Activated CD8-positive, alpha-beta T cell treated with anti-CD3 and anti-CD28 coated beads for 36 hours (primary cell): ENCODE measurements around the gene PRMT6. TPM values are rescaled to one million over a fixed set of nuclear protein-coding genes. Genes with fewer than 3 reads are reported as not detected.

Experiments
- ATAC-seq: fragments of 200-7000 bp; cut with Tn5 transposase; one replicate; pipeline ENCODE4 v1.10.0; 2021; ENCODE audit warnings: mild to moderate bottlenecking, moderate library complexity
- CTCF ChIA-PET: fragments of 350-600 bp; sonication (Branson Sonifier 250); formaldehyde crosslinking; loops from one replicate; lab custom pipeline; 2021; ENCODE audit warnings: antibody characterized with exemption; lab: Charles Lee
- POLR2A ChIA-PET: fragments of 350-600 bp; sonication (Branson Sonifier 250); formaldehyde crosslinking; loops from one replicate; lab custom pipeline; 2021; ENCODE audit warnings: antibody characterized with exemption; lab: Charles Lee
- DNase-seq: peaks from one replicate; pipeline ENCODE4 v3.0.0-alpha.2; 2020
- H3K27ac Mint-ChIP-seq: one replicate; pipeline ENCODE4 v1.8.0; 2021; ENCODE audit warnings: mild to moderate bottlenecking, mixed read lengths
- H3K27me3 Mint-ChIP-seq: one replicate; pipeline ENCODE4 v1.8.0; 2021; ENCODE audit warnings: mixed read lengths
- H3K36me3 Mint-ChIP-seq: one replicate; pipeline ENCODE4 v1.8.0; 2021; ENCODE audit warnings: low read depth, mixed read lengths
- H3K4me1 Mint-ChIP-seq: one replicate; pipeline ENCODE4 v1.8.0; 2021; ENCODE audit warnings: low read depth, mixed read lengths
- H3K4me3 Mint-ChIP-seq: one replicate; pipeline ENCODE4 v1.8.0; 2021; ENCODE audit warnings: mild to moderate bottlenecking, moderate library complexity, mixed read lengths
- H3K9me3 Mint-ChIP-seq: one replicate; pipeline ENCODE4 v1.8.0; 2021; ENCODE audit warnings: mixed read lengths
- CTCF ChIP-seq: fragments of 200-600 bp; IDR thresholded peaks from one replicate; pipeline ENCODE4 v1.8.0; 2022; ENCODE audit warnings: antibody characterized with exemption, mild to moderate bottlenecking
- intact Hi-C: fragments of 100-400 bp; cut with micrococcal nuclease; formaldehyde crosslinking; loops from one replicate; pipeline ENCODE4 v1.10.0; 2022
- total RNA-seq, 2 experiments: library from RNA; stranded (reverse); gene quantifications; one replicate each; pipeline ENCODE4 v1.2.3, GENCODE V29; 2021

The PRMT6 gene
- total RNA-seq, 2 experiments from 2014 or later, result 19.4 to 20.7 TPM

- H3K27ac Mint-ChIP-seq, result no peak overlapping the region
- TF ChIP-seq CTCF, result no peak
- peaks cover 2% of the 10 kb centered on the region for H3K9me3 Mint-ChIP-seq
- ATAC-seq, result no peak
- ChIA-PET CTCF (no interaction called here), POLR2A (no interaction called here)
- intact Hi-C loops, result no loop called here
- H3K36me3 Mint-ChIP-seq, result no peaks in the 10 kb centered on the region
- no peak for DNase-seq
- H3K27me3 Mint-ChIP-seq, result peaks cover 10% of the 10 kb centered on the region
- H3K4me3 Mint-ChIP-seq, result no peak overlapping the region
- no peaks in the 10 kb centered on the region for H3K4me1 Mint-ChIP-seq
Observed at GRCh38 chr1:107095647-107096046, 39.2 kb downstream of the PRMT6 start.

DNA sequence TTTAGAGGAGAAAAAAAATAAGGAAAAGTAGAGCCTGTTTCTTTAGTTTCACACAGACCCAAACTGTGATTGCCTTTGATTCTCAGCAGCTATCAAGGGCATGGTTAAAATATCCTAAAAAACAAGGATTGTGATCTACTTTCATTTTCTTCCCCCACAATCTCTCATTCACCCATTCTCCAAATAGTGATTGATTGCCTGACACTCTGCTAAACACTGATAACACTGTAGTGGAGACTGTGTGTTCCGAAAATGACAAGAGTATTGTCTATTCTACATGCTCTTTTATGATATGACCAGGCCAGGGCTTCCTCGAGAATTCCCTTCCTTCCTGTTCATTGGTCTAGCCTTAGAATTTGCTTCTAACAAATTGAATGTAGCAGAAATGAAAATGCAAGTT lies 40.2 kb downstream of the PRMT6 start:
- CTCF ChIA-PET, result no interaction called here
- intact Hi-C loops, result no loop called here

DNA sequence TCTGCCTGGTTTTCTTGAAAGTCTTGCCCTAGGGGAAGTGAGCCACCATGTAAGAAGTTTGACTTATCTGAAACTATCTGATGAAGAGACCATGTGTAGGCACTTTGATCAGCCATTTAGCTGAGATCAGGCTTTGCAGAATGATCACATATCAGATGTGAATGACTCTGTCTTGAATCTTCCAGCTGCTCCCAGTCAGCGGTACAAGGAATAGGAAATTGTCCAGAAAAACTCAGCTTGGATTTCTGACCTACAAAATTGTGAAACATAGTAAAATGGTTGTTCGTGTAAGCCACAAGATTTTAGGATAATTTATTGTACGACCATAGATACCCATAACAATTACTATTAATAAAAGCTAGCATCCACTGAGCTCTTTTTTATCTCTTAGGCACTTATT lies 42.5 kb downstream of the PRMT6 start:
- CTCF ChIA-PET, result no interaction called here
- no peak for ATAC-seq
- Mint-ChIP-seq H3K27me3 (peaks cover 13% of the 10 kb centered on the region), H3K27ac (no peak overlapping the region), H3K36me3 (no peaks in the 10 kb centered on the region), H3K4me1 (peaks cover 5% of the 10 kb centered on the region), H3K9me3 (peaks cover 2% of the 10 kb centered on the region), H3K4me3 (no peak overlapping the region)
- POLR2A ChIA-PET, result no interaction called here
- DNase-seq, result no peak
- no peak for TF ChIP-seq CTCF
- intact Hi-C loops, result no loop called here

More for the DNA sequence above, 40.2 kb downstream of the PRMT6 start:
- H3K4me3 Mint-ChIP-seq, result no peak overlapping the region
- H3K27ac Mint-ChIP-seq, result no peak overlapping the region
- TF ChIP-seq CTCF, result no peak
- DNase-seq, result no peak
- H3K27me3 Mint-ChIP-seq, result peaks cover 14% of the 10 kb centered on the region
- POLR2A ChIA-PET, result no interaction called here
- no peak for ATAC-seq
- peaks cover 5% of the 10 kb centered on the region for H3K4me1 Mint-ChIP-seq
- H3K9me3 Mint-ChIP-seq, result peaks cover 2% of the 10 kb centered on the region
- no peaks in the 10 kb centered on the region for H3K36me3 Mint-ChIP-seq

DNA sequence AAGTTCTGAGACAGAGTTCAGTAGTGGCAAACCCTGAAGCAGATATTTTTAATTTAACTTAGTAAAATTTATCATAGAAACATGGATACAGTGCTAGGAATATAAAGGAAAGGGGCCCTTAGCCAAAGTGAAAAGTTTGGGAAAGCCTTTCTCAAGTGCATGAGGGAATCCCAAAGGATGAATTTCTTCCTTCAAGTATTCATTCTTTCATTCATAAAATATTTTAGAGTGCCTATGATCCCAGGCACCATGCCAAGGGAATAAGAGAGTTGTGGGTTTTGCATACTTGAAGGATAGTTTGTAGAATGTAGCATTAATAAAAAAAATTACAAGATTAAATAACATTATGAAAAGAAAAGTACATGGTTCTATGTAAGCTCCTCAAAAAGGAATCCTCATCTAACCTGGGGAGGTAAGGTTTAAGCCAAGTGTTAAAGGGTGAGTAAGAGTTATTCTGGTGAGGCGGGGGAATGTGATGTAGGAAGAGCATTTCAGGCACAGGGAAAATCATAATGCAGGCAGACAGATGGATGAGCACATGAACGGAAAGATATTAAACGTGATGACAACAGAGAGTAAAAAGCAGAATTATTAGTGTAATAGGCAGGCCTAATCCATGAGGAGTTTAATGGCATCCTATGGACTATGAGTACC lies 44.0 kb downstream of the PRMT6 start:
- Mint-ChIP-seq H3K9me3 (peaks cover 2% of the 10 kb centered on the region), H3K4me3 (no peak overlapping the region), H3K27me3 (peaks cover 13% of the 10 kb centered on the region), H3K36me3 (no peaks in the 10 kb centered on the region), H3K4me1 (peaks cover 5% of the 10 kb centered on the region), H3K27ac (no peak overlapping the region)
- ChIA-PET CTCF (no interaction called here), POLR2A (no interaction called here)
- intact Hi-C loops, result no loop called here
- DNase-seq, result no peak
- TF ChIP-seq CTCF, result no peak
- ATAC-seq, result no peak

DNA sequence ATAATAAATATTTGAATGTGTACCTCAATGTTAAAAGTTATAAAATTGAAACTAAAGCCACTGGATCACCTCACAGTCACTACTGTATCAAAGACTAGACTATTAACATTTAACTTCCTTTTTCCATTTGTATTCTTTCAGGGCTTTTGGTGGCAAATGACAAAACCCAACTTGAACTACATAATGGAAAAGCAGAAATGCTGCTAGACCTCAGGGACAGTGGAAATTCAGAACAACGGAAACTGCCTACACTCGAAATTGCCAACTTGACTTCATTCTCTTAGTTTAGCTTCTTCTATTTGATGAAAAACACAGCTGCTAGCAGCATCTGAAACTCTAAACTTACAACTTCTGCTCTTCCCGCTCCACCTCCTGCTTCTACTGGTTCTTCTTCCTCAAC lies 49.4 kb downstream of the PRMT6 start:
- DNase-seq (no peak), ATAC-seq (no peak)
- CTCF ChIA-PET, result no interaction called here
- Mint-ChIP-seq H3K4me3 (no peak overlapping the region), H3K36me3 (no peaks in the 10 kb centered on the region), H3K27me3 (peaks cover 6% of the 10 kb centered on the region), H3K9me3 (no peaks in the 10 kb centered on the region), H3K27ac (no peak overlapping the region), H3K4me1 (peaks cover 8% of the 10 kb centered on the region)
- POLR2A ChIA-PET, result no interaction called here
- intact Hi-C loops, result no loop called here
- no peak for TF ChIP-seq CTCF

Other genes with a start within 250 kb of the PRMT6 start
- gene NTNG1, start 84.4 kb downstream of the PRMT6 start, total RNA-seq, result 1 to 10 TPM in 1 of 2 experiments, under 1 TPM in 1; 0.96 to 1.0 TPM